Measurements from ENCODE around the gene KRT2. TPM values are rescaled to one million over a fixed set of nuclear protein-coding genes. Genes with fewer than 3 reads are reported as not detected.

Gene KRT2
- total and polyA plus RNA-seq, 4 donors = not detected

GRCh38 chr12:52602552-52602951 is 49.5 kb downstream of the KRT2 start (continued):
- no peak for TF ChIP-seq CTCF (IDR thresholded peaks at IDR 0.05; ENCODE audit: low read depth, low read length, missing input control)

- Histone ChIP-seq H3K4me1 (ENCODE audit: control insufficient read depth in 4 of 4, insufficient read depth in 4 of 4, low read length in 3 of 4) (no peaks in the 10 kb centered on the region), H3K9me3 (ENCODE audit: control insufficient read depth in 4 of 4, low read length in 3 of 4) (no peaks in the 10 kb centered on the region), H3K9ac (ENCODE audit: low read depth in 1 of 2, low read length in 2 of 2) (no peak overlapping the region), H3K4me3 (ENCODE audit: low read depth in 1 of 3, low read length in 3 of 3) (no peak overlapping the region), H3K27me3 (ENCODE audit: control insufficient read depth in 4 of 4, insufficient read depth in 4 of 4, low read length in 3 of 4) (peaks cover 0 to 7% (median 3%) of the 10 kb centered on the region in 4 donors), H3K27ac (ENCODE audit: low read depth in 1 of 2, low read length in 2 of 2) (no peak overlapping the region), H3K36me3 (ENCODE audit: control insufficient read depth in 4 of 4, insufficient read depth in 3 of 4, low read depth in 1 of 4, low read length in 3 of 4) (no peaks in the 10 kb centered on the region)
- peak; percentile 26 for DNase-seq (ENCODE audit: low spot score)
- no peak for TF ChIP-seq ATF3 (IDR thresholded peaks at IDR 0.05)
- 62% methylated on average over 4 of the region's 4 CpGs for WGBS
Observed at GRCh38 chr12:52601671-52602070, 50.3 kb downstream of the KRT2 start.

GRCh38 chr12:52600941-52601481 is 51.0 kb downstream of the KRT2 start, which contains the start of gene KRT72:
Gene KRT72, minus strand, starts transcription at chr12:52601463. Its CDS starts 11 bp downstream, at chr12:52601452.
- Histone ChIP-seq H3K4me1 (ENCODE audit: control insufficient read depth in 4 of 4, insufficient read depth in 4 of 4, low read length in 3 of 4) (no peaks in the 10 kb centered on the region), H3K4me3 (ENCODE audit: low read depth in 1 of 3, low read length in 3 of 3) (no peak within 1 kb of the TSS), H3K27me3 (ENCODE audit: control insufficient read depth in 4 of 4, insufficient read depth in 4 of 4, low read length in 3 of 4) (peaks cover 0 to 7% (median 3%) of the 10 kb centered on the region in 4 donors), H3K9ac (ENCODE audit: low read depth in 1 of 2, low read length in 2 of 2) (no peak within 1 kb of the TSS), H3K36me3 (ENCODE audit: control insufficient read depth in 4 of 4, insufficient read depth in 3 of 4, low read depth in 1 of 4, low read length in 3 of 4) (no peaks in the 10 kb centered on the region), H3K9me3 (ENCODE audit: control insufficient read depth in 4 of 4, low read length in 3 of 4) (no peaks in the 10 kb centered on the region), H3K27ac (ENCODE audit: low read depth in 1 of 2, low read length in 2 of 2) (no peak within 1 kb of the TSS)
- peak; percentile 30 for DNase-seq (ENCODE audit: low spot score)
- TF ChIP-seq FOXA1 (IDR thresholded peaks at IDR 0.05) (no peak), CTCF (IDR thresholded peaks at IDR 0.05; ENCODE audit: low read depth, low read length, missing input control) (no peak), EGR1 (IDR thresholded peaks at IDR 0.05; ENCODE audit: low read depth in 2 of 2) (no peak), HNF4A (conservative IDR thresholded peaks at IDR 0.05) (no peak)
- 26% methylated on average over 48 of the region's 48 CpGs for WGBS

GRCh38 chr12:52600475-52600874 is 51.5 kb downstream of the KRT2 start:
- H3K4me3 ChIP-seq (ENCODE audit: low read depth in 1 of 3, low read length in 3 of 3) = no peak overlapping the region
- no peaks in the 10 kb centered on the region for H3K4me1 ChIP-seq (ENCODE audit: control insufficient read depth in 4 of 4, insufficient read depth in 4 of 4, low read length in 3 of 4)
- 83% methylated on average over 12 of the region's 12 CpGs for WGBS
- H3K36me3 ChIP-seq (ENCODE audit: control insufficient read depth in 4 of 4, insufficient read depth in 3 of 4, low read depth in 1 of 4, low read length in 3 of 4) = no peaks in the 10 kb centered on the region
- H3K9ac ChIP-seq (ENCODE audit: low read depth in 1 of 2, low read length in 2 of 2) = no peak overlapping the region
- H3K9me3 ChIP-seq (ENCODE audit: control insufficient read depth in 4 of 4, low read length in 3 of 4) = no peaks in the 10 kb centered on the region
- no peak overlapping the region for H3K27ac ChIP-seq (ENCODE audit: low read depth in 1 of 2, low read length in 2 of 2)
- TF ChIP-seq GABPA (IDR thresholded peaks at IDR 0.05 in 1 of 2, conservative IDR thresholded peaks at IDR 0.05 in 1 of 2) (no peak), EGR1 (IDR thresholded peaks at IDR 0.05; ENCODE audit: low read depth in 2 of 2) (no peak), ATF3 (IDR thresholded peaks at IDR 0.05) (no peak), FOXA1 (IDR thresholded peaks at IDR 0.05) (no peak), RAD21 (IDR thresholded peaks at IDR 0.05) (no peak), HNF4A (conservative IDR thresholded peaks at IDR 0.05) (no peak), MAX (IDR thresholded peaks at IDR 0.05) (no peak), HNF4G (IDR thresholded peaks at IDR 0.05) (no peak), ZBTB33 (IDR thresholded peaks at IDR 0.05) (no peak), TAF1 (conservative IDR thresholded peaks at IDR 0.05) (no peak), YY1 (IDR thresholded peaks at IDR 0.05) (no peak), RXRA (IDR thresholded peaks at IDR 0.05) (no peak), FOXA2 (IDR thresholded peaks at IDR 0.05) (no peak)
- peaks cover 0 to 7% (median 1%) of the 10 kb centered on the region in 4 donors for H3K27me3 ChIP-seq (ENCODE audit: control insufficient read depth in 4 of 4, insufficient read depth in 4 of 4, low read length in 3 of 4)
- DNase-seq (ENCODE audit: low spot score) = no peak

All from liver (tissue), 9 donors.